IPS-11a (cell line): Measurements from ENCODE around the gene WDR35.
"Not testable (repeated sequence)": the region's sequence is repeated elsewhere in the genome, so short reads cannot be mapped to it uniquely, and the experiment has no call there.

Source experiments
- H3K4me3 ChIP-seq: one replicate; pipeline ENCODE4 v1.5.1; 2013; ENCODE audit warnings: low read depth, low read length, control low read depth

WDR35 gene

GRCh38 chr2:19943189-19943588 is 46.7 kb downstream of the WDR35 start:
- no peak overlapping the region for H3K4me3 ChIP-seq

- no peak overlapping the region for H3K4me3 ChIP-seq
Observed at GRCh38 chr2:19942199-19942598, 47.7 kb downstream of the WDR35 start.

- no peak overlapping the region for H3K4me3 ChIP-seq
Observed at GRCh38 chr2:19937004-19937403, 52.9 kb downstream of the WDR35 start.

- no peak overlapping the region for H3K4me3 ChIP-seq
Observed at GRCh38 chr2:19936203-19936602, 53.7 kb downstream of the WDR35 start.

- no peak overlapping the region for H3K4me3 ChIP-seq
Observed at GRCh38 chr2:19933351-19933981, 56.4 kb downstream of the WDR35 start.

- H3K4me3 ChIP-seq, result no peak overlapping the region
Observed at GRCh38 chr2:19932928-19933327, 57.0 kb downstream of the WDR35 start.

GRCh38 chr2:19929226-19929625 is 60.7 kb downstream of the WDR35 start:
- H3K4me3 ChIP-seq, result no peak overlapping the region

GRCh38 chr2:19927816-19928215 is 62.1 kb downstream of the WDR35 start:
- not testable (repeated sequence) for H3K4me3 ChIP-seq

- H3K4me3 ChIP-seq, result not testable (repeated sequence)
Observed at GRCh38 chr2:19924526-19924925, 65.4 kb downstream of the WDR35 start.

GRCh38 chr2:19922188-19922587 is 67.7 kb downstream of the WDR35 start:
- not testable (repeated sequence) for H3K4me3 ChIP-seq

GRCh38 chr2:19916385-19916950 is 73.4 kb downstream of the WDR35 start:
- H3K4me3 ChIP-seq, result no peak overlapping the region

GRCh38 chr2:19914266-19914975 is 75.5 kb downstream of the WDR35 start:
- H3K4me3 ChIP-seq, result no peak overlapping the region

- H3K4me3 ChIP-seq, result no peak overlapping the region
Observed at GRCh38 chr2:19911808-19912509, 77.9 kb downstream of the WDR35 start.

GRCh38 chr2:19902216-19902740 is 87.6 kb downstream of the WDR35 start:
- peak overlapping the region; percentile 99 for H3K4me3 ChIP-seq

GRCh38 chr2:19901442-19902215 is 88.3 kb downstream of the WDR35 start, which contains the start of gene TTC32:
Gene TTC32 (minus strand): TSS chr2:19901983. CDS start chr2:19901854, 129 bp downstream.
- peak within 1 kb of the TSS; percentile 99 for H3K4me3 ChIP-seq

GRCh38 chr2:19900931-19901441 is 88.9 kb downstream of the WDR35 start:
- peak overlapping the region; percentile 99 for H3K4me3 ChIP-seq

- H3K4me3 ChIP-seq, result peak overlapping the region; percentile 99
Observed at GRCh38 chr2:19899985-19900930, 89.6 kb downstream of the WDR35 start.

GRCh38 chr2:19898592-19899329 is 91.1 kb downstream of the WDR35 start:
- H3K4me3 ChIP-seq, result no peak overlapping the region
